Upper lobe of left lung (tissue), 6 donors: ENCODE results near the gene BPNT1. TPM values are rescaled to one million over a fixed set of nuclear protein-coding genes. Genes with fewer than 3 reads are reported as not detected.
"Not testable (repeated sequence)": the region's sequence is repeated elsewhere in the genome, so short reads cannot be mapped to it uniquely, and the experiment has no call there.

Source experiments
- ATAC-seq, 2 donors: fragments of 200-7000 bp; cut with Tn5 transposase; one replicate each; pipeline ENCODE4 v1.9.1; 2022; ENCODE audit warnings: mild to moderate bottlenecking in 2 of 2, moderate library complexity in 2 of 2; ENCODE audit not compliant: low FRiP score in 2 of 2
- DNase-seq, 2 donors: peaks; one replicate each; pipeline ENCODE4 v3.0.0-alpha.2; 2019 to 2020
- H3K27ac ChIP-seq, 4 donors: fragments of 200-600 bp; sonication (generic); one replicate each; pipeline ENCODE4 v1.5.1; 2016 to 2019
- H3K27me3 ChIP-seq, 4 donors: fragments of 200-600 bp; sonication (generic); one replicate each; pipeline ENCODE4 v1.5.1; 2017 to 2019
- H3K36me3 ChIP-seq, 4 donors: fragments of 200-600 bp; sonication (generic); one replicate each; pipeline ENCODE4 v1.5.1; 2016 to 2019
- H3K4me1 ChIP-seq, 4 donors: fragments of 200-600 bp; sonication (generic); one replicate each; pipeline ENCODE4 v1.5.1; 2018 to 2019
- H3K4me3 ChIP-seq, 4 donors: fragments of 200-600 bp; sonication (generic); one replicate each; pipeline ENCODE4 v1.5.1; 2017 to 2019; ENCODE audit warnings: mild to moderate bottlenecking in 2 of 4, moderate library complexity in 1 of 4
- H3K9me3 ChIP-seq, 4 donors: fragments of 200-600 bp; sonication (generic); one replicate each; pipeline ENCODE4 v1.5.1; 2018 to 2019
- CTCF ChIP-seq, 6 experiments: fragments of 450-650 bp in 4 of 6; fragments of 200-600 bp in 2 of 6; sonication (generic) in 2 of 6; IDR thresholded peaks; one replicate each; pipeline ENCODE4 v1.5.1; 2016 to 2019; ENCODE audit warnings: antibody characterized with exemption in 6 of 6
- EP300 ChIP-seq, 4 donors: sonication (generic); formaldehyde crosslinking; IDR thresholded peaks; one replicate each; pipeline ENCODE4 v1.5.1; 2017; ENCODE audit warnings: antibody characterized with exemption in 4 of 4, control low read depth in 2 of 4
- POLR2A ChIP-seq, 4 donors: fragments of 450-650 bp; IDR thresholded peaks; one replicate each; pipeline ENCODE4 v1.5.1; 2016 to 2017; ENCODE audit warnings: antibody characterized with exemption in 4 of 4, mild to moderate bottlenecking in 2 of 4
- POLR2AphosphoS5 ChIP-seq, 2 donors: sonication (generic); formaldehyde crosslinking; IDR thresholded peaks; one replicate each; pipeline ENCODE4 v1.5.1; 2017; ENCODE audit warnings: antibody characterized with exemption in 2 of 2
- WGBS, 2 donors: methylation state at CpG; one replicate each; pipeline ENCODE4 v1.1.5; 2017 to 2018; 5-methylcytosine and 5-hydroxymethylcytosine counted together
- total RNA-seq, 6 donors: library from RNA; depleted of rRNA in 4 of 6; stranded (reverse); fragments of >200 nt in 4 of 6; gene quantifications; one replicate each; pipeline versions ENCODE4 v1.1.0 to v1.2.1, GENCODE V29; 2016 to 2021
- donor health status: DM: no; HTN: no; CAD: no; lungs with moderate emphysema.
- donor health status: DM: no; HTN: yes; CAD: no; lungs with severe emphysema.

BPNT1 gene
- total RNA-seq, 6 donors from 2014 or later: 14.7 to 23.9 (median 21.7) TPM

GRCh38 chr1:220044678-220045355 is 44.8 kb downstream of the BPNT1 start:
- H3K27ac ChIP-seq: peak overlapping the region in 2 of 4 donors; percentile 90 to 92
- TF ChIP-seq CTCF (IDR thresholded peaks at IDR 0.05) (no peak), POLR2A (IDR thresholded peaks at IDR 0.05) (no peak), EP300 (IDR thresholded peaks at IDR 0.05) (no peak), POLR2AphosphoS5 (IDR thresholded peaks at IDR 0.05) (no peak)
- peaks cover 4 to 14% (median 5%) of the 10 kb centered on the region in 4 donors for H3K36me3 ChIP-seq
- ATAC-seq (no peak), DNase-seq (no peak)
- H3K4me1 ChIP-seq: peaks cover 11 to 30% (median 18%) of the 10 kb centered on the region in 4 donors
- H3K9me3 ChIP-seq: no peaks in the 10 kb centered on the region
- WGBS, 2 donors: 82 to 89% methylated on average over 4 of the region's 4 CpGs
- H3K27me3 ChIP-seq: no peaks in the 10 kb centered on the region
- peak overlapping the region in 2 of 4 donors; percentile 99 to 100 for H3K4me3 ChIP-seq

- TF ChIP-seq POLR2A (IDR thresholded peaks at IDR 0.05) (no peak), POLR2AphosphoS5 (IDR thresholded peaks at IDR 0.05) (no peak), CTCF (IDR thresholded peaks at IDR 0.05) (no peak), EP300 (IDR thresholded peaks at IDR 0.05) (no peak)
Observed at GRCh38 chr1:220043646-220044045, 45.9 kb downstream of the BPNT1 start.

GRCh38 chr1:220040028-220040596 is 49.5 kb downstream of the BPNT1 start:
- ATAC-seq (no peak), DNase-seq (no peak)
- 93 to 94% methylated on average over 5 of the region's 5 CpGs for WGBS, 2 donors
- Histone ChIP-seq H3K27me3 (no peaks in the 10 kb centered on the region), H3K9me3 (no peaks in the 10 kb centered on the region), H3K27ac (no peak overlapping the region), H3K4me1 (peaks cover 4 to 19% (median 11%) of the 10 kb centered on the region in 4 donors), H3K4me3 (no peak overlapping the region), H3K36me3 (peaks cover 12 to 32% (median 21%) of the 10 kb centered on the region in 4 donors)
- TF ChIP-seq EP300 (IDR thresholded peaks at IDR 0.05) (no peak), POLR2AphosphoS5 (IDR thresholded peaks at IDR 0.05) (no peak), POLR2A (IDR thresholded peaks at IDR 0.05) (no peak), CTCF (IDR thresholded peaks at IDR 0.05) (no peak)

More at GRCh38 chr1:220043646-220044045, 45.9 kb downstream of the BPNT1 start:
- Histone ChIP-seq H3K4me1 (peaks cover 11 to 30% (median 18%) of the 10 kb centered on the region in 4 donors), H3K9me3 (no peaks in the 10 kb centered on the region), H3K4me3 (no peak overlapping the region), H3K27ac (no peak overlapping the region), H3K36me3 (peaks cover 12 to 25% (median 16%) of the 10 kb centered on the region in 4 donors), H3K27me3 (no peaks in the 10 kb centered on the region)
- no peak for ATAC-seq
- DNase-seq: no peak
- WGBS, 2 donors: 87 to 96% methylated on average over 2 of the region's 2 CpGs

GRCh38 chr1:220038640-220039039 is 50.9 kb downstream of the BPNT1 start:
- Histone ChIP-seq H3K4me1 (peaks cover 0 to 4% (median 0%) of the 10 kb centered on the region in 4 donors), H3K27ac (no peak overlapping the region), H3K27me3 (no peaks in the 10 kb centered on the region), H3K36me3 (peaks cover 16 to 44% (median 24%) of the 10 kb centered on the region in 4 donors), H3K9me3 (no peaks in the 10 kb centered on the region), H3K4me3 (no peak overlapping the region)
- 92% methylated on average over 4 of the region's 4 CpGs for WGBS, 2 donors
- ATAC-seq (no peak), DNase-seq (no peak)
- TF ChIP-seq EP300 (IDR thresholded peaks at IDR 0.05) (no peak), CTCF (IDR thresholded peaks at IDR 0.05) (no peak), POLR2AphosphoS5 (IDR thresholded peaks at IDR 0.05) (no peak), POLR2A (IDR thresholded peaks at IDR 0.05) (no peak)

- not testable (repeated sequence) for H3K4me1 ChIP-seq, H3K27ac ChIP-seq, H3K4me3 ChIP-seq, ATAC-seq, H3K27me3 ChIP-seq, DNase-seq, H3K9me3 ChIP-seq
- peaks cover 16 to 52% (median 25%) of the 10 kb centered on the region in 4 donors for H3K36me3 ChIP-seq
- 89 to 90% methylated on average over 3 of the region's 3 CpGs for WGBS, 2 donors
Observed at GRCh38 chr1:220037810-220038209, 51.8 kb downstream of the BPNT1 start.
